ENCODE data around the gene LOXL1. TPM values are rescaled to one million over a fixed set of nuclear protein-coding genes. Genes with fewer than 3 reads are reported as not detected.

Gene LOXL1
- total and polyA plus RNA-seq, 9 of the 15 experiments (the other 6 are each of a cell fraction or from before 2014, with no cell fraction given) = 0.14 TPM; not detected in 8

- TF ChIP-seq FOS (IDR thresholded peaks at IDR 0.05; ENCODE audit: extremely low read depth, insufficient read length) = no peak
- TF ChIP-seq ZNF140 (CRISPR knock-in tag; IDR thresholded peaks at IDR 0.05) = no peak
- TF ChIP-seq HEY1 (CRISPR knock-in tag; IDR thresholded peaks at IDR 0.05; ENCODE audit: borderline replicate concordance) = no peak
- TF ChIP-seq EWSR1 (IDR thresholded peaks at IDR 0.05; ENCODE audit: borderline replicate concordance, low read depth, partially characterized antibody) = no peak
Observed at GRCh38 chr15:73955326-73955725, 29.1 kb downstream of the LOXL1 start (continued).

- FAIRE-seq (no peak), ATAC-seq (no peak), DNase-seq (ENCODE audit: extremely low read depth in 1 of 4, low spot score in 3 of 4) (no peak)
- ChIA-PET POLR2A (interaction anchor here (0.6 kb wide), 1 partner anchor 68 kb away, joined by 3 read pairs; no protein-coding TSS in a partner anchor), CTCF (ENCODE audit: low intra/inter-chr PET ratio) (no interaction called here)
- H3K36me3 ChIP-seq (ENCODE audit: control insufficient read depth, insufficient read depth, low read length) = no peaks in the 10 kb centered on the region
- H3K4me3 ChIP-seq = no peak overlapping the region
- H4K20me1 ChIP-seq (replicated peaks; ENCODE audit: control insufficient read depth, insufficient read depth, low read length) = peaks cover 7% of the 10 kb centered on the region; the same call in 1 of the 2 replicates
- 4% methylated on average over 10 of the region's 12 CpGs for WGBS (ENCODE audit: insufficient coverage, low coverage, missing lambda C conversion rate)
- peaks cover 2% of the 10 kb centered on the region for H3K9me1 ChIP-seq (ENCODE audit: control insufficient read depth, insufficient read depth, low read length)
- H3K79me2 ChIP-seq (ENCODE audit: control insufficient read depth, insufficient read depth, low read length) = no peaks in the 10 kb centered on the region
- no peak overlapping the region for H3K9ac ChIP-seq (ENCODE audit: insufficient read depth in 1 of 2, low read depth in 2 of 2, low read length in 2 of 2)
- intact Hi-C loops (cut with micrococcal nuclease) (no loop called here), in situ Hi-C loops (cut with MboI) (loop anchor here (10.0 to 25.0 kb wide), 2 partner anchors 369 to 1331 kb away; partner anchors contain the start of gene GOLGA6D)
- no peaks in the 10 kb centered on the region for H3K9me3 ChIP-seq (replicated peaks; ENCODE audit: control insufficient read depth, insufficient read depth, low read depth, low read length)
- H3K27me3 ChIP-seq (ENCODE audit: control insufficient read depth in 2 of 2, insufficient read depth in 2 of 2, low read length in 2 of 2) = peaks cover 6 to 51% of the 10 kb centered on the region in 2 experiments; a peak in 3 of 5 replicates
- no TSS peak for BruUV-seq (replicated peaks)
- H3K4me2 ChIP-seq (ENCODE audit: insufficient read depth, low read length) = no peak overlapping the region
- H3K27ac ChIP-seq (ENCODE audit: extremely low read depth, low read depth, low read length) = no peak overlapping the region
- no peak overlapping the region for H2AFZ ChIP-seq (ENCODE audit: low read depth, low read length)
- peaks cover 0 to 21% of the 10 kb centered on the region in 2 experiments; a peak in 1 of 5 replicates for H3K4me1 ChIP-seq (replicated peaks in 1 of 2; ENCODE audit: control insufficient read depth in 2 of 2, insufficient read depth in 2 of 2, low read length in 2 of 2)
- no peak for TF ChIP-seq SAP30 (IDR thresholded peaks at IDR 0.05; ENCODE audit: borderline replicate concordance, insufficient read depth, low read depth, low read length, poor library complexity, severe bottlenecking)
- TF ChIP-seq NR3C1 (CRISPR knock-in tag; IDR thresholded peaks at IDR 0.05) = no peak
- no peak for TF ChIP-seq KLF16 (IDR thresholded peaks at IDR 0.05)
- TF ChIP-seq, protein P1, sequence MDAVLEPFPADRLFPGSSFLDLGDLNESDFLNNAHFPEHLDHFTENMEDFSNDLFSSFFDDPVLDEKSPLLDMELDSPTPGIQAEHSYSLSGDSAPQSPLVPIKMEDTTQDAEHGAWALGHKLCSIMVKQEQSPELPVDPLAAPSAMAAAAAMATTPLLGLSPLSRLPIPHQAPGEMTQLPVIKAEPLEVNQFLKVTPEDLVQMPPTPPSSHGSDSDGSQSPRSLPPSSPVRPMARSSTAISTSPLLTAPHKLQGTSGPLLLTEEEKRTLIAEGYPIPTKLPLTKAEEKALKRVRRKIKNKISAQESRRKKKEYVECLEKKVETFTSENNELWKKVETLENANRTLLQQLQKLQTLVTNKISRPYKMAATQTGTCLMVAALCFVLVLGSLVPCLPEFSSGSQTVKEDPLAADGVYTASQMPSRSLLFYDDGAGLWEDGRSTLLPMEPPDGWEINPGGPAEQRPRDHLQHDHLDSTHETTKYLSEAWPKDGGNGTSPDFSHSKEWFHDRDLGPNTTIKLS (IDR thresholded peaks at IDR 0.05; ENCODE audit: borderline replicate concordance, low read depth) = no peak
- TF ChIP-seq PHF8 (IDR thresholded peaks at IDR 0.05; ENCODE audit: borderline replicate concordance, low read length) = no peak
- TF ChIP-seq, protein P2, sequence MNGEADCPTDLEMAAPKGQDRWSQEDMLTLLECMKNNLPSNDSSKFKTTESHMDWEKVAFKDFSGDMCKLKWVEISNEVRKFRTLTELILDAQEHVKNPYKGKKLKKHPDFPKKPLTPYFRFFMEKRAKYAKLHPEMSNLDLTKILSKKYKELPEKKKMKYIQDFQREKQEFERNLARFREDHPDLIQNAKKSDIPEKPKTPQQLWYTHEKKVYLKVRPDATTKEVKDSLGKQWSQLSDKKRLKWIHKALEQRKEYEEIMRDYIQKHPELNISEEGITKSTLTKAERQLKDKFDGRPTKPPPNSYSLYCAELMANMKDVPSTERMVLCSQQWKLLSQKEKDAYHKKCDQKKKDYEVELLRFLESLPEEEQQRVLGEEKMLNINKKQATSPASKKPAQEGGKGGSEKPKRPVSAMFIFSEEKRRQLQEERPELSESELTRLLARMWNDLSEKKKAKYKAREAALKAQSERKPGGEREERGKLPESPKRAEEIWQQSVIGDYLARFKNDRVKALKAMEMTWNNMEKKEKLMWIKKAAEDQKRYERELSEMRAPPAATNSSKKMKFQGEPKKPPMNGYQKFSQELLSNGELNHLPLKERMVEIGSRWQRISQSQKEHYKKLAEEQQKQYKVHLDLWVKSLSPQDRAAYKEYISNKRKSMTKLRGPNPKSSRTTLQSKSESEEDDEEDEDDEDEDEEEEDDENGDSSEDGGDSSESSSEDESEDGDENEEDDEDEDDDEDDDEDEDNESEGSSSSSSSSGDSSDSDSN (IDR thresholded peaks at IDR 0.05; ENCODE audit: borderline replicate concordance in 1 of 2, low read depth in 2 of 2, low read length in 2 of 2) = no peak
- TF ChIP-seq E2F1 (CRISPR knock-in tag; IDR thresholded peaks at IDR 0.05) = no peak
- no peak for TF ChIP-seq NELFE (IDR thresholded peaks at IDR 0.05; ENCODE audit: insufficient read depth, insufficient read length)
- no peak for TF ChIP-seq HCFC1 (IDR thresholded peaks at IDR 0.05; ENCODE audit: low read depth, low read length)
- no peak for TF ChIP-seq KDM4B (IDR thresholded peaks at IDR 0.05; ENCODE audit: borderline replicate concordance in 2 of 2, low read depth in 1 of 2)
Observed at GRCh38 chr15:73955861-73956742, 29.8 kb downstream of the LOXL1 start.

All from K562 (cell line).